CD4-positive, alpha-beta T cell (primary cell): ENCODE data around the gene ATP2B3. TPM values are rescaled to one million over a fixed set of nuclear protein-coding genes. Genes with fewer than 3 reads are reported as not detected.

Source experiments
- ATAC-seq: fragments of 200-7000 bp; cut with Tn5 transposase; one replicate; pipeline ENCODE4 v1.10.0; 2022; ENCODE audit warnings: mild to moderate bottlenecking; ENCODE audit not compliant: poor library complexity
- CTCF ChIA-PET: fragments of 350-600 bp; sonication (Branson Sonifier 250); formaldehyde crosslinking; loops from one replicate; lab custom pipeline; 2021; ENCODE audit warnings: antibody characterized with exemption, inconsistent platforms; lab: Charles Lee
- POLR2A ChIA-PET: fragments of 350-600 bp; sonication (Branson Sonifier 250); formaldehyde crosslinking; loops from one replicate; lab custom pipeline; 2021; ENCODE audit warnings: antibody characterized with exemption, inconsistent platforms; lab: Charles Lee
- DNase-seq, 14 experiments: peaks; one replicate each; pipeline ENCODE4 v3.0.0-alpha.2; 2013 to 2020; ENCODE audit warnings: mixed read lengths in 2 of 14
- H3K27ac ChIP-seq, 2 donors: one replicate each; pipeline versions ENCODE4 v1.5.1 to v1.7.0; 2013; ENCODE audit warnings: low read length in 2 of 2, low read depth in 1 of 2, mild to moderate bottlenecking in 1 of 2
- H3K27me3 ChIP-seq, 2 experiments: 1 replicate in 1 of 2; 2 replicates in 1 of 2; pipeline versions ENCODE4 v1.6.1 to v1.7.0; 2013; ENCODE audit warnings: low read length in 2 of 2, control low read depth in 1 of 2, mild to moderate bottlenecking in 1 of 2, moderate library complexity in 1 of 2; ENCODE audit not compliant: insufficient read depth in 2 of 2, control insufficient read depth in 1 of 2
- H3K36me3 ChIP-seq: one replicate; pipeline ENCODE4 v1.6.1; 2013; ENCODE audit warnings: low read length, control low read depth; ENCODE audit not compliant: insufficient read depth
- H3K4me1 ChIP-seq: one replicate; pipeline ENCODE4 v1.6.1; 2013; ENCODE audit warnings: low read length, control low read depth; ENCODE audit not compliant: insufficient read depth
- H3K4me3 ChIP-seq: one replicate; pipeline ENCODE4 v1.5.1; 2013; ENCODE audit warnings: mild to moderate bottlenecking, low read length, moderate library complexity
- H3K9me3 ChIP-seq, 2 experiments: 1 replicate in 1 of 2; 2 replicates in 1 of 2; pipeline versions ENCODE4 v1.6.1 to v1.7.0; 2013; ENCODE audit warnings: low read length in 2 of 2, mild to moderate bottlenecking in 2 of 2, control low read depth in 1 of 2, moderate library complexity in 1 of 2; ENCODE audit not compliant: control insufficient read depth in 1 of 2, insufficient read depth in 1 of 2
- H3K27ac Mint-ChIP-seq: one replicate; pipeline ENCODE4 v1.8.0; 2020; ENCODE audit warnings: mixed read lengths
- H3K27me3 Mint-ChIP-seq: one replicate; pipeline ENCODE4 v1.8.0; 2021; ENCODE audit warnings: mixed read lengths
- H3K36me3 Mint-ChIP-seq: one replicate; pipeline ENCODE4 v1.8.0; 2021; ENCODE audit warnings: low read depth, mixed read lengths
- H3K4me1 Mint-ChIP-seq: one replicate; pipeline ENCODE4 v1.8.0; 2021; ENCODE audit warnings: low read depth, mixed read lengths
- H3K4me3 Mint-ChIP-seq: one replicate; pipeline ENCODE4 v1.8.0; 2020; ENCODE audit warnings: mild to moderate bottlenecking, mixed read lengths
- H3K9me3 Mint-ChIP-seq: one replicate; pipeline ENCODE4 v1.8.0; 2020; ENCODE audit warnings: mixed read lengths
- CTCF ChIP-seq: fragments of 200-600 bp; IDR thresholded peaks from one replicate; pipeline ENCODE4 v1.8.0; 2022; ENCODE audit warnings: antibody characterized with exemption, mild to moderate bottlenecking
- intact Hi-C, 2 experiments: fragments of 100-400 bp; cut with DNase I in 1 of 2; cut with micrococcal nuclease in 1 of 2; formaldehyde crosslinking; loops; one replicate each; pipeline versions ENCODE4 v1.15.1 to v1.9.0; 2023 to 2025; cut with DNase I, micrococcal nuclease
- total RNA-seq, 174 experiments: library from RNA in 2 of 174; stranded (reverse) in 2 of 174; gene quantifications; one replicate each; pipeline ENCODE4 v1.2.3 and lab custom pipeline; 2021 to 2026

ATP2B3 gene
- total RNA-seq, 2 experiments from 2014 or later, result not detected

GRCh38 chrX:153493085-153493484, 24.4 kb upstream of the ATP2B3 start:
- H3K27ac Mint-ChIP-seq, result no peak overlapping the region

GRCh38 chrX:153494061-153494460, 23.4 kb upstream of the ATP2B3 start:
- no peak for TF ChIP-seq CTCF
- H3K27me3 ChIP-seq, result peaks cover 2 to 5% of the 10 kb centered on the region in 2 experiments
- ChIA-PET POLR2A (no interaction called here), CTCF (no interaction called here)
- no peak overlapping the region for H3K27ac ChIP-seq
- H3K4me1 ChIP-seq, result no peaks in the 10 kb centered on the region
- Mint-ChIP-seq H3K9me3 (no peaks in the 10 kb centered on the region), H3K4me3 (no peak overlapping the region), H3K27ac (no peak overlapping the region), H3K36me3 (no peaks in the 10 kb centered on the region), H3K27me3 (no peaks in the 10 kb centered on the region), H3K4me1 (no peaks in the 10 kb centered on the region)
- H3K36me3 ChIP-seq, result no peaks in the 10 kb centered on the region
- ATAC-seq, result no peak
- H3K9me3 ChIP-seq, result peaks cover 0 to 4% of the 10 kb centered on the region in 2 experiments
- DNase-seq, result no peak
- intact Hi-C loops, result no loop called here
- H3K4me3 ChIP-seq, result no peak overlapping the region

More at GRCh38 chrX:153493085-153493484, 24.4 kb upstream of the ATP2B3 start:
- no peak for TF ChIP-seq CTCF
- Histone ChIP-seq H3K4me1 (no peaks in the 10 kb centered on the region), H3K36me3 (no peaks in the 10 kb centered on the region), H3K27ac (no peak overlapping the region), H3K9me3 (peaks cover 0 to 4% of the 10 kb centered on the region in 2 experiments), H3K27me3 (peaks cover 2 to 5% of the 10 kb centered on the region in 2 experiments), H3K4me3 (no peak overlapping the region)
- CTCF ChIA-PET, result no interaction called here
- POLR2A ChIA-PET, result no interaction called here
- Mint-ChIP-seq H3K4me1 (no peaks in the 10 kb centered on the region), H3K36me3 (no peaks in the 10 kb centered on the region), H3K4me3 (no peak overlapping the region), H3K9me3 (no peaks in the 10 kb centered on the region), H3K27me3 (no peaks in the 10 kb centered on the region)
- intact Hi-C loops, result no loop called here
- DNase-seq (no peak), ATAC-seq (no peak)

- Mint-ChIP-seq H3K4me1 (no peaks in the 10 kb centered on the region), H3K36me3 (no peaks in the 10 kb centered on the region), H3K27me3 (no peaks in the 10 kb centered on the region), H3K27ac (no peak within 1 kb of the TSS), H3K9me3 (no peaks in the 10 kb centered on the region), H3K4me3 (no peak within 1 kb of the TSS)
- CTCF ChIA-PET, result no interaction called here
- Histone ChIP-seq H3K9me3 (peaks cover 0 to 4% of the 10 kb centered on the region in 2 experiments), H3K36me3 (no peaks in the 10 kb centered on the region), H3K4me1 (no peaks in the 10 kb centered on the region), H3K27me3 (peaks cover 2 to 5% of the 10 kb centered on the region in 2 experiments), H3K27ac (no peak within 1 kb of the TSS), H3K4me3 (no peak within 1 kb of the TSS)
- intact Hi-C loops, result no loop called here
- no peak for TF ChIP-seq CTCF
- POLR2A ChIA-PET, result no interaction called here
- no peak for ATAC-seq
- peak in 6 of 14 experiments; percentile 5 to 41 (median 26) for DNase-seq
Measured at GRCh38 chrX:153494541-153495361, 22.7 kb upstream of the ATP2B3 start, which contains the start of gene BGN. TSS of gene BGN (plus strand) at chrX:153494980. CDS start at chrX:153504632, 9,652 bp downstream.
